Renal pelvis (tissue), 4 donors: ENCODE results near the gene EFNB2. TPM values are rescaled to one million over a fixed set of nuclear protein-coding genes. Genes with fewer than 3 reads are reported as not detected.

ENCODE experiments used
- DNase-seq: peaks from one replicate; pipeline ENCODE4 v3.0.0-alpha.2; 2013
- polyA plus RNA-seq, 3 donors: library from polyadenylated mRNA; unstranded; fragments of 120-200 nt; gene quantifications; one replicate each; pipeline ENCODE4 v1.2.1, GENCODE V29; 2013; ENCODE audit not compliant: insufficient read length in 3 of 3

The EFNB2 gene
- polyA plus RNA-seq, 3 donors, result 126 to 134 (median 127) TPM

- no peak for DNase-seq
These were observed 72.8 kb downstream of the EFNB2 start for GRCh38 chr13:106462710-106463109.

GRCh38 chr13:106455777-106456176 lies 79.7 kb downstream of the EFNB2 start:
- no peak for DNase-seq

GRCh38 chr13:106455190-106455589 lies 80.3 kb downstream of the EFNB2 start:
- no peak for DNase-seq

GRCh38 chr13:106453101-106453500 lies 82.4 kb downstream of the EFNB2 start:
- DNase-seq, result no peak

GRCh38 chr13:106450991-106451390 lies 84.5 kb downstream of the EFNB2 start:
- DNase-seq, result no peak

- DNase-seq, result no peak
These were observed 86.4 kb downstream of the EFNB2 start for GRCh38 chr13:106449096-106449495.

GRCh38 chr13:106445996-106446395 lies 89.5 kb downstream of the EFNB2 start:
- peak; percentile 62 for DNase-seq

- DNase-seq, result no peak
These were observed 91.7 kb downstream of the EFNB2 start for GRCh38 chr13:106443607-106444322.

GRCh38 chr13:106440866-106441265 lies 94.6 kb downstream of the EFNB2 start:
- DNase-seq, result no peak

Other genes starting within 250 kb of the EFNB2 start
- gene ARGLU1, start 32.5 kb upstream of the EFNB2 start, polyA plus RNA-seq, result 100 to 1,000 TPM; 348 to 418 (median 370) TPM